ENCODE data around the gene RSPRY1. TPM values are rescaled to one million over a fixed set of nuclear protein-coding genes. Genes with fewer than 3 reads are reported as not detected.

RSPRY1 gene
- total RNA-seq, 1 donor from 2014 or later = 37.6 TPM

DNA sequence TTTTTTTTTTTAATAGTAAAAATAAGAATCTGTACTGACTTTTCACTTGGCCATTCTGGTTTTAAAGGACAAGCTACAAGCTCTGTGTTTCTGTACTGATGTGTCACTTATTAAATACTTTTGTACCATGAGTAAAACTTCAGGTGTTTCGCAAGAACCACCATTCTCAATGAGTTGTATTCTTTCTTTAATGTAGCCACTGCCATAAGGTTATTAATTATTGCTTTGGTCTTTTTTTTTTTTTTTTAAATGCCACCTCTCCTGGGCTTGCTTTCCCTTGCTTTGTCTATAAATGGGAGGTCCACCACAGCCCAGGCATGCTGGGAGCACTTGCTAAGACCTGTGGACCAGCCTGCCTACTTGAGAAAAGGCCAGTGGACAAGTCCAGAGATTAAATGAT lies 67.3 kb downstream of the RSPRY1 start:
- H3K9me3 ChIP-seq = no peaks in the 10 kb centered on the region
- peak in 1 of 2 donors; percentile 35 for TF ChIP-seq POLR2AphosphoS5 (IDR thresholded peaks at IDR 0.05; ENCODE audit: insufficient read depth in 1 of 2, low read depth in 1 of 2)
- TF ChIP-seq, protein P1, sequence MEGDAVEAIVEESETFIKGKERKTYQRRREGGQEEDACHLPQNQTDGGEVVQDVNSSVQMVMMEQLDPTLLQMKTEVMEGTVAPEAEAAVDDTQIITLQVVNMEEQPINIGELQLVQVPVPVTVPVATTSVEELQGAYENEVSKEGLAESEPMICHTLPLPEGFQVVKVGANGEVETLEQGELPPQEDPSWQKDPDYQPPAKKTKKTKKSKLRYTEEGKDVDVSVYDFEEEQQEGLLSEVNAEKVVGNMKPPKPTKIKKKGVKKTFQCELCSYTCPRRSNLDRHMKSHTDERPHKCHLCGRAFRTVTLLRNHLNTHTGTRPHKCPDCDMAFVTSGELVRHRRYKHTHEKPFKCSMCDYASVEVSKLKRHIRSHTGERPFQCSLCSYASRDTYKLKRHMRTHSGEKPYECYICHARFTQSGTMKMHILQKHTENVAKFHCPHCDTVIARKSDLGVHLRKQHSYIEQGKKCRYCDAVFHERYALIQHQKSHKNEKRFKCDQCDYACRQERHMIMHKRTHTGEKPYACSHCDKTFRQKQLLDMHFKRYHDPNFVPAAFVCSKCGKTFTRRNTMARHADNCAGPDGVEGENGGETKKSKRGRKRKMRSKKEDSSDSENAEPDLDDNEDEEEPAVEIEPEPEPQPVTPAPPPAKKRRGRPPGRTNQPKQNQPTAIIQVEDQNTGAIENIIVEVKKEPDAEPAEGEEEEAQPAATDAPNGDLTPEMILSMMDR (IDR thresholded peaks at IDR 0.05) = no peak
- H3K27ac ChIP-seq = no peak overlapping the region
- DNase-seq (ENCODE audit: extremely low spot score in 2 of 2) = no peak
- no peak overlapping the region for H3K4me3 ChIP-seq
- intact Hi-C loops (cut with DNase I) = no loop called here
- peaks cover 0 to 66% of the 10 kb centered on the region in 2 donors for H3K36me3 ChIP-seq
- H3K4me1 ChIP-seq = peaks cover 11% of the 10 kb centered on the region
- no peaks in the 10 kb centered on the region for H3K27me3 ChIP-seq

DNA sequence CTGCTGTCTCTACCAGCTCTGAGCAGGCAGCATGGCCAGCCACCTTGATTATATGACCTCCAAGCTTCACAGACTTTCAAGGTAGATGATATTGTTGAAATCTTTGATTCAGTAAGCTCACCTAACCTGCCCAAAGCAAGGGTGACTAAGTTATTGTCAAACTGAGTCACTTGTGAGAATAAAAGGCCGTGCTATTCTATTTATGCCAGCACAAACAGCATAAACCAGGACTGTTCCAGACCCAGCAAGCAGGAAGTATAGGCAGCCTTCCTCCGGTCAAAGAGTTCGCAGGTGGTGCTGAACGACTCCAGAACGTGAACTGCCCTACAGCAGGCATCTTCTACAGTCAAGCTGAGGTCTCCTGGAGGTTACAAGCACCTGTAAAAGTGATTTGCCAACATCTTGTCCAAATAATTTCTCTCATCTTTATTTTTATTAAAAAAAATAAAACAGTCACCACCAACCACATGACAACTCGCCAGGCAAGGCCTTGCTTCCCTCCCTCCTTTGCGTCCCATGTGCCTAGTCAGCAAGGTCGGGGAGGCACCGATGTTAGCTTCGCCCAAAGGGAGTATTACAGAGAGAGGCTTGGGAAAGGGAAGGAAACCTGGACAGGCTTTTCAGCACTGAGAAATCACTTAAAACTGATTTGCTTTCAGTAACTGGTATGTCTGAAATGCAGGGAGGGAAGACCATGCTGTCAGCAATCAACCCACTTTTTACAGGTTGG lies 69.7 kb downstream of the RSPRY1 start:
- Histone ChIP-seq H3K27me3 (no peaks in the 10 kb centered on the region), H3K9me3 (no peaks in the 10 kb centered on the region), H3K36me3 (peaks cover 0 to 42% of the 10 kb centered on the region in 2 donors), H3K27ac (no peak overlapping the region), H3K4me1 (peaks cover 22% of the 10 kb centered on the region), H3K4me3 (no peak overlapping the region)
- peak in 1 of 2 donors; percentile 47 for DNase-seq (ENCODE audit: extremely low spot score in 2 of 2)
- intact Hi-C loops (cut with DNase I) = no loop called here
- no peak for TF ChIP-seq POLR2A (IDR thresholded peaks at IDR 0.05)
- TF ChIP-seq, protein P1 (IDR thresholded peaks at IDR 0.05) = no peak
- no peak for TF ChIP-seq POLR2AphosphoS5 (IDR thresholded peaks at IDR 0.05; ENCODE audit: insufficient read depth in 1 of 2, low read depth in 1 of 2)

DNA sequence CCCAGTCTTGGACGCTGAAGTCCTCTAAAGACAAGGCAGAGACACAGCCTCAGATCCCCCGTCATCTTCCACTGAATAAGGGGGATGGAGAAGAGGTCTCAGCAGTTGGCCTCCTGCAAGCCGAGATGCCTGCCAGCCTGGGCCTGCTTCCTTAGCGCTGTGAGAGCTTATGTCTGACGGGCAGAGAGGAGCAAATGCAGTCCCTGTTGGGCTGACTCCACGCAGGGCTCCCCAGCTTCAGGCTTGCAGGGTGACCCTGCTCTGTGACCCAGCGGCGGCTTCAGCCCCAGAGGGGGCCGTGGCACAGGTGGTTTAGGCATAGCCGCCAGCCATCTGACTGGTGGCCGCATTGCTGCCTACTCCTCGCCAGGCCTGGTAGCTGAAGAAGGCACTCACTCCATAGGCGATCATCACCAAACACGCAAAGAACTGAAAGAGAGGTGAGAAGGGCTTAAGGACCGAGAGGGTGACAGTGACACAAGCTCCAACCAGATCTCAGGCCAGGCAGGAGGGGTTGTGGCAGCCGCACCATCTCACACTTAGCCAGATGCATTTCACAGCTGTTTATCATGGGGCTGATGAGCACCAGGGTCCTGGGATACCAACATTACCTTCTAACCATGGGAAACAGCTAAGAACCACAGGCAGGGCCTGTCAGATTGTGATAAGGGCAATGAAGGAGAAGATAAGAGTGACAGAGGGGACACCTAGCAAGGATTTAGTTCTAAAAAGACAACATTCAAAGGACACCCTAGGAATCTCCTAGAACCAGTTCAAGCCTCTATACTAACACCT lies 70.7 kb downstream of the RSPRY1 start:
- no peaks in the 10 kb centered on the region for H3K27me3 ChIP-seq
- no peaks in the 10 kb centered on the region for H3K9me3 ChIP-seq
- H3K27ac ChIP-seq = no peak overlapping the region
- no peak for DNase-seq (ENCODE audit: extremely low spot score in 2 of 2)
- peaks cover 0 to 33% of the 10 kb centered on the region in 2 donors for H3K36me3 ChIP-seq
- no peak overlapping the region for H3K4me3 ChIP-seq
- no peak for TF ChIP-seq POLR2AphosphoS5 (IDR thresholded peaks at IDR 0.05; ENCODE audit: insufficient read depth in 1 of 2, low read depth in 1 of 2)
- no peak for TF ChIP-seq POLR2A (IDR thresholded peaks at IDR 0.05)
- TF ChIP-seq, protein P1 (IDR thresholded peaks at IDR 0.05) = no peak
- peaks cover 31% of the 10 kb centered on the region for H3K4me1 ChIP-seq
- intact Hi-C loops (cut with DNase I) = no loop called here

DNA sequence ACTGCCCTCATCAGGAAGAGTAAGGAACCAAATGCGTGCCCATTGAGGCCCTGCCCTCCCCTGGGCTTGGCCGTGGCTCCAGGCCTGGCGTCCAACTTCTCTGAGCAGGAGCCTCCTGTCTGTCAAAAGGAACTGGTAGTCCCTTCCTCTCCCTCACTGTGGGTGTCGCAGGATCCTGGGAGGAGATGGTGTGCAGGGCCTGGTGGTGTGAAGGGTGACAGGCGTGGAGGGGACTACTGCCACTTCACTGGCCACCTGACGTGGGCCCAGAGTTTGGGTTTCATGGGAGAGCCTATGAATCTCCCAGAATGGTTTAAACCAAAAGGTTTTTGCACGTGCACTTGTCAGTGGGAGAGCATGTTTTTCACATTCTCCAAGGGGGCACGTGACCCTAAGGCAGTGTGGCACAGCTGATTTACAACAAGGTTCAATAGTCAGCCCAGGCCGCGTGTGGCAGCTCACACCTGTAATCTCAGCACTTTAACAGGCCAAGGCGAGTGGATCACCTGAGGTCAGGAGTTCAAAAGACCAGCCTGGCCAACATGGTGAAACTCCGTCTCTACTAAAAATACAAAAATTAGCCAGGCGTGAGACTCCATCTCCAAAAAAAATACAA lies 71.4 kb downstream of the RSPRY1 start:
- Histone ChIP-seq H3K9me3 (no peaks in the 10 kb centered on the region), H3K27me3 (no peaks in the 10 kb centered on the region), H3K36me3 (peaks cover 0 to 26% of the 10 kb centered on the region in 2 donors), H3K27ac (no peak overlapping the region), H3K4me1 (peaks cover 31% of the 10 kb centered on the region), H3K4me3 (no peak overlapping the region)
- intact Hi-C loops (cut with DNase I) = no loop called here
- TF ChIP-seq, protein P1 (IDR thresholded peaks at IDR 0.05) = no peak
- no peak for DNase-seq (ENCODE audit: extremely low spot score in 2 of 2)
